GM12892 (cell line): ENCODE data around the gene MGAT4D.
"Not testable (repeated sequence)": the region's sequence is repeated elsewhere in the genome, so short reads cannot be mapped to it uniquely, and the experiment has no call there.

ENCODE experiments used
- POLR2AphosphoS5 ChIP-seq: IDR thresholded peaks from 2 replicates; pipeline ENCODE4 v1.6.1; 2011; ENCODE audit warnings: low read depth, low read length, control low read depth
- TAF1 ChIP-seq: IDR thresholded peaks from 2 replicates; pipeline ENCODE4 v1.6.1; 2011; ENCODE audit warnings: low read depth, mild to moderate bottlenecking, control low read depth, low read length, borderline replicate concordance

DNA sequence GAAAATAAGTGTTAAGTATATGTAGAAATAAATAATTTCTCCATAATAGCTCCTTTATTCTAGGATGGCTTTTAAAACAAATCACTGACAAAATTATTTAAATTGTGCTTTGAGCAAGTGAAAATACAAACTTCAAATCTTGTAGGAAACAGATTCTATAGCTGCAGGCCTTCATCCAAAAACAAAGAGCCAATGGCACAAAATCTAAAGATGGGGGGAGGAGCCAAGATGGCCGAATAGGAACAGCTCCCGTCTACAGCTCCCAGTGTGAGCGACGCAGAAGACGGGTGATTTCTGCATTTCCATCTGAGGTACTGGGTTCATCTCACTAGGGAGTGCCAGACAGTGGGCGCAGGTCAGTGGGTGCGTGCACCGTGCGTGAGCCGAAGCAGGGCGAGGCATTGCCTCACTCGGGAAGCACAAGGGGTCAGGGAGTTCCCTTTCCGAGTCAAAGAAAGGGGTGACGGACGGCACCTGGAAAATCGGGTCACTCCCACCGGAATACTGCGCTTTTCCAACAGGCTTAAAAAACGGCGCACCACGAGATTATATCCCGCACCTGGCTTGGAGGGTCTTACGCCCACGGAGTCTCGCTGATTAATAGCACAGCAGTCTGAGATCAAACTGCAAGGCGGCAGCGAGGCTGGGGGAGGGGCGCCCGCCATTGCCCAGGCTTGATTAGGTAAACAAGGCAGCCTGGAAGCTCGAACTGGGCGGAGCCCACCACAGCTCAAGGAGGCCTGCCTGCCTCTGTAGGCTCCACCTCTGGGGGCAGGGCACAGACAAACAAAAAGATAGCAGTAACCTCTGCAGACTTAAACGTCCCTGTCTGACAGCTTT is 84.7 kb downstream of the MGAT4D start:
- not testable (repeated sequence) for TF ChIP-seq TAF1, POLR2AphosphoS5
